Measurements from ENCODE around the gene CNTRL. TPM values are rescaled to one million over a fixed set of nuclear protein-coding genes. Genes with fewer than 3 reads are reported as not detected.
A peak's percentile ranks its signal among the peaks of the same experiment; 100 is the strongest.
"Not testable (repeated sequence)": the region's sequence is repeated elsewhere in the genome, so short reads cannot be mapped to it uniquely, and the experiment has no call there.

Gene CNTRL
- total and polyA plus RNA-seq, 2 donors (not counting 1 experiment from before 2014, with no cell fraction given), result 3.8 to 6.8 TPM

GRCh38 chr9:121173501-121173900, 98.7 kb downstream of the CNTRL start:
- TF ChIP-seq CTCF (conservative IDR thresholded peaks at IDR 0.05 in 1 of 2, IDR thresholded peaks at IDR 0.05 in 1 of 2; ENCODE audit: low read depth in 1 of 2, low read length in 2 of 2) (no peak), EZH2 (IDR thresholded peaks at IDR 0.05; ENCODE audit: low read length, missing control alignments) (no peak)
- Histone ChIP-seq H3K4me3 (replicated peaks in 1 of 4; ENCODE audit: control extremely low read depth in 1 of 4, insufficient read depth in 1 of 4, low read depth in 3 of 4, low read length in 4 of 4) (no peak overlapping the region), H3K4me1 (ENCODE audit: control insufficient read depth, extremely low read depth, insufficient read depth, low read length) (no peaks in the 10 kb centered on the region), H3K79me2 (ENCODE audit: control insufficient read depth, insufficient read depth, low read length) (no peaks in the 10 kb centered on the region), H3K27ac (ENCODE audit: insufficient read depth, low read length) (no peak overlapping the region), H3K9ac (ENCODE audit: insufficient read depth, low read length) (no peak overlapping the region), H3K27me3 (ENCODE audit: control insufficient read depth, insufficient read depth, low read length) (no peaks in the 10 kb centered on the region), H4K20me1 (ENCODE audit: control insufficient read depth, extremely low read depth, insufficient read depth, low read length) (no peaks in the 10 kb centered on the region), H3K9me3 (ENCODE audit: control insufficient read depth, insufficient read depth, low read depth, low read length) (no peaks in the 10 kb centered on the region), H3K4me2 (ENCODE audit: extremely low read depth, insufficient read depth, low read length) (no peak overlapping the region), H2AFZ (ENCODE audit: low read length) (no peak overlapping the region), H3K36me3 (ENCODE audit: control insufficient read depth, insufficient read depth, low read length) (peaks cover 1% of the 10 kb centered on the region)
- DNase-seq (ENCODE audit: low read depth in 2 of 2), result peak in 1 of 2 donors; percentile 26

- H3K36me3 ChIP-seq (ENCODE audit: control insufficient read depth, insufficient read depth, low read length), result peaks cover 1% of the 10 kb centered on the region
- H3K4me1 ChIP-seq (ENCODE audit: control insufficient read depth, extremely low read depth, insufficient read depth, low read length), result no peaks in the 10 kb centered on the region
- TF ChIP-seq EZH2 (IDR thresholded peaks at IDR 0.05; ENCODE audit: low read length, missing control alignments), result no peak
- TF ChIP-seq CTCF (conservative IDR thresholded peaks at IDR 0.05 in 1 of 2, IDR thresholded peaks at IDR 0.05 in 1 of 2; ENCODE audit: low read depth in 1 of 2, low read length in 2 of 2), result no peak
- no peak overlapping the region for H3K27ac ChIP-seq (ENCODE audit: insufficient read depth, low read length)
- H2AFZ ChIP-seq (ENCODE audit: low read length), result no peak overlapping the region
- H3K4me2 ChIP-seq (ENCODE audit: extremely low read depth, insufficient read depth, low read length), result no peak overlapping the region
- no peaks in the 10 kb centered on the region for H3K9me3 ChIP-seq (ENCODE audit: control insufficient read depth, insufficient read depth, low read depth, low read length)
- no peaks in the 10 kb centered on the region for H3K27me3 ChIP-seq (ENCODE audit: control insufficient read depth, insufficient read depth, low read length)
- H4K20me1 ChIP-seq (ENCODE audit: control insufficient read depth, extremely low read depth, insufficient read depth, low read length), result no peaks in the 10 kb centered on the region
- no peak for DNase-seq (ENCODE audit: low read depth in 2 of 2)
- peaks cover 5% of the 10 kb centered on the region for H3K79me2 ChIP-seq (ENCODE audit: control insufficient read depth, insufficient read depth, low read length)
- no peak overlapping the region for H3K4me3 ChIP-seq (replicated peaks in 1 of 4; ENCODE audit: control extremely low read depth in 1 of 4, insufficient read depth in 1 of 4, low read depth in 3 of 4, low read length in 4 of 4)
- H3K9ac ChIP-seq (ENCODE audit: insufficient read depth, low read length), result no peak overlapping the region
Observed at GRCh38 chr9:121178676-121179372, 104.1 kb downstream of the CNTRL start.

GRCh38 chr9:121179373-121179721, 104.6 kb downstream of the CNTRL start:
- not testable (repeated sequence) for H3K9ac ChIP-seq (ENCODE audit: insufficient read depth, low read length); H3K4me2 ChIP-seq (ENCODE audit: extremely low read depth, insufficient read depth, low read length); H3K4me3 ChIP-seq (replicated peaks in 1 of 4; ENCODE audit: control extremely low read depth in 1 of 4, insufficient read depth in 1 of 4, low read depth in 3 of 4, low read length in 4 of 4); H3K27ac ChIP-seq (ENCODE audit: insufficient read depth, low read length); DNase-seq (ENCODE audit: low read depth in 2 of 2); H4K20me1 ChIP-seq (ENCODE audit: control insufficient read depth, extremely low read depth, insufficient read depth, low read length); H3K36me3 ChIP-seq (ENCODE audit: control insufficient read depth, insufficient read depth, low read length); H2AFZ ChIP-seq (ENCODE audit: low read length); H3K4me1 ChIP-seq (ENCODE audit: control insufficient read depth, extremely low read depth, insufficient read depth, low read length); H3K9me3 ChIP-seq (ENCODE audit: control insufficient read depth, insufficient read depth, low read depth, low read length); H3K27me3 ChIP-seq (ENCODE audit: control insufficient read depth, insufficient read depth, low read length)
- H3K79me2 ChIP-seq (ENCODE audit: control insufficient read depth, insufficient read depth, low read length), result peaks cover 10% of the 10 kb centered on the region
